ENCODE results near the gene DR1.

DNA sequence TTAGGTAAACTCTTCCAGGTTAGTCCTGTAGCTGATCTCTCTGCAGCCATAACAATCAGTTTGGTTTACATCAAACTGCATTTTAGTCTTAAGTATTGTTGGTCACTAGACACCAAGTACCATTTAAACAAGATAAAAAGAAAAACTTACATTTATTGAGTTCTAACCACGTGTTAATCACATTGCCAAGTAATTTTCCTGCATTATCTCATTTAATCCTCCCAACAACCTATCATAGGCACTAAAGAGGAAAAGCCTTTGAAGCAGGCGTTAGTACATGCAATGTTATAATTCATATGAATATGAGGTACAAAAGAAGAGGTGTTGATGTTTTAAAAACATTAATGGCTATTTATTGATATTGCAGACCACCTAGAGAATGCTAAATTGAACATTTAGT, 9.0 kb downstream of the DR1 start:
- TF ChIP-seq, protein P1, sequence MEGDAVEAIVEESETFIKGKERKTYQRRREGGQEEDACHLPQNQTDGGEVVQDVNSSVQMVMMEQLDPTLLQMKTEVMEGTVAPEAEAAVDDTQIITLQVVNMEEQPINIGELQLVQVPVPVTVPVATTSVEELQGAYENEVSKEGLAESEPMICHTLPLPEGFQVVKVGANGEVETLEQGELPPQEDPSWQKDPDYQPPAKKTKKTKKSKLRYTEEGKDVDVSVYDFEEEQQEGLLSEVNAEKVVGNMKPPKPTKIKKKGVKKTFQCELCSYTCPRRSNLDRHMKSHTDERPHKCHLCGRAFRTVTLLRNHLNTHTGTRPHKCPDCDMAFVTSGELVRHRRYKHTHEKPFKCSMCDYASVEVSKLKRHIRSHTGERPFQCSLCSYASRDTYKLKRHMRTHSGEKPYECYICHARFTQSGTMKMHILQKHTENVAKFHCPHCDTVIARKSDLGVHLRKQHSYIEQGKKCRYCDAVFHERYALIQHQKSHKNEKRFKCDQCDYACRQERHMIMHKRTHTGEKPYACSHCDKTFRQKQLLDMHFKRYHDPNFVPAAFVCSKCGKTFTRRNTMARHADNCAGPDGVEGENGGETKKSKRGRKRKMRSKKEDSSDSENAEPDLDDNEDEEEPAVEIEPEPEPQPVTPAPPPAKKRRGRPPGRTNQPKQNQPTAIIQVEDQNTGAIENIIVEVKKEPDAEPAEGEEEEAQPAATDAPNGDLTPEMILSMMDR (IDR thresholded peaks at IDR 0.05 in 4 of 5, conservative IDR thresholded peaks at IDR 0.05 in 1 of 5) = no peak
- TF ChIP-seq POLR2A (IDR thresholded peaks at IDR 0.05) = no peak

Data from gastrocnemius medialis (tissue), 4 donors.